Activated T-cell treated with anti-CD3 and anti-CD28 coated beads for 24 hours (primary cell): ENCODE measurements around the gene ATP6V1G2.
"Not testable (repeated sequence)": the region's sequence is repeated elsewhere in the genome, so short reads cannot be mapped to it uniquely, and the experiment has no call there.

Source experiments
- DNase-seq: peaks from one replicate; pipeline ENCODE4 v3.0.0-alpha.2; 2020; ENCODE audit warnings: low read depth

ATP6V1G2 gene

GRCh38 chr6:31528821-31529328, 17.5 kb downstream of the ATP6V1G2 start, which contains the start of gene MCCD1:
Gene MCCD1, plus strand, starts transcription at chr6:31528962. Its CDS starts 53 bp downstream, at chr6:31529015.
- DNase-seq = no peak

DNA sequence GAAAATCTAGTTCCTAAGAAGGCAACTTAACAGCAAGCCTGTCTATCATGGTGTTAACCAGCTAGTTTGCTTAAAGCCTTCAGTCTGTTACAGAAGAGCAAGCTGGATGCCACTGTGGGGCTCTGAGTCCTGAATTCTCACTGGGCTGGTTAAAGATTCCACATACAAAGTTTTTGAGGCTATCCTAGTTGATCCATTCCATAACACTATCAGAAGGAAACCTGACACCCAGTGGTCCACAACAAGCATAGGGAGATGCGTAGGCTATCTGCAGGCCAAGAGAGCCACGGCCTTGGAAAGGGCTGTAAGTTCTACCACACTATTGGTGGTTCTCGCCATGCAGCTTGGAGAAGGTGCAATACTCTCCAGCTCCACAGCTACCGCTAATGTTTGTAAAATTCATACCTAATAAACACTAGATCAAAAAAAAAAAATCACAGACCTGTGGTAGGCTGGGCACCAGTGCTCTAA, 18.1 kb downstream of the ATP6V1G2 start:
- no peak for DNase-seq

DNA sequence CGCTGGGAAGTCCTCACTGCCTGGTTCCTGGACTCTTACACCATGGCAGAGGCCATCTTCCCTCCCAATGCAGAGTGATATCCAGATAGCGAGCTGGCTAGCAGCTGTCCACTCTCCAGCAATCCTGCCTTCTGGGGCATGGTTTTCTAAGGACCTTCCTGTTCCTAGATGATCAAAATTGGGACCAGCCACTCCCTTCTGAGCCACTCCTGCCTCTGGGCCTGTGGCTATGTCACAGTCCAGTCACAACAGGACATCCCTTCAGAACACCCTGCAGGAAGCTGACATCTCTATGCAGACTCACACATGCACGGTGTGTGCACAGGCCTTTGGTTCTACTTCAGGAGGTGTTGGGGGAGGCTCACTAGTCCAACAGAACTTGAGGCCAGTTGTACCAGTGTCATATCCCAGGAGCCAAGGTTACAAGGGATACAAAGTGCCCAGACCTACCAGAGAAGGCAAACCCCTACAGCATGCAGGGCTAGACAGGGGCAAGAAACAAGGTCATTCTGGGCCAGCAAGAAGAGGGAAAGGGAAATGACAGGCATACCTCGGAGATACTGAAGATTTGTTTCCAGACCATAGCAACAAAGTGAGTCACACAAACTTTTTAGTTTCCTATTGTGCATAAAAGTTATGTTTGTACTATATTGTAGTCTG, 20.3 kb downstream of the ATP6V1G2 start:
- no peak for DNase-seq

- DNase-seq = no peak
Measured at GRCh38 chr6:31525553-31525931, 20.9 kb downstream of the ATP6V1G2 start.

DNA sequence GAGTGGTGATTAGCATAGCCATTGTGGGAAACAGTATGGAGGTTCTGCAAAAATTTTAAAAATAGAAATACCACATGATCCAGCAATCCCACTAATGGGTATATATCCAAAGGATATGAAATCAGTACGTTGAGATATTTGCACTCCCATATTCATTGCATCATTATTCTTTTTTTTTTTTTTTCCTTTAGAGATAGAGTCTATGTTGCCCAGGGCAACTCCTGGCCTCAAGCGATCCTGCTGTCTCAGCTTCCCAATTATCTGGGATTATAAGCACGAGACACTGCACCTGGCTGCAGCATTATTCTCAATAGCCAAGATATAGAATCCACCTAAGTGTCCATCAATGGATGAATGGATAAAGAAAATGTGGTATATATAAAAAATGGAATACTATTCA, 24.6 kb downstream of the ATP6V1G2 start:
- DNase-seq = no peak

DNA sequence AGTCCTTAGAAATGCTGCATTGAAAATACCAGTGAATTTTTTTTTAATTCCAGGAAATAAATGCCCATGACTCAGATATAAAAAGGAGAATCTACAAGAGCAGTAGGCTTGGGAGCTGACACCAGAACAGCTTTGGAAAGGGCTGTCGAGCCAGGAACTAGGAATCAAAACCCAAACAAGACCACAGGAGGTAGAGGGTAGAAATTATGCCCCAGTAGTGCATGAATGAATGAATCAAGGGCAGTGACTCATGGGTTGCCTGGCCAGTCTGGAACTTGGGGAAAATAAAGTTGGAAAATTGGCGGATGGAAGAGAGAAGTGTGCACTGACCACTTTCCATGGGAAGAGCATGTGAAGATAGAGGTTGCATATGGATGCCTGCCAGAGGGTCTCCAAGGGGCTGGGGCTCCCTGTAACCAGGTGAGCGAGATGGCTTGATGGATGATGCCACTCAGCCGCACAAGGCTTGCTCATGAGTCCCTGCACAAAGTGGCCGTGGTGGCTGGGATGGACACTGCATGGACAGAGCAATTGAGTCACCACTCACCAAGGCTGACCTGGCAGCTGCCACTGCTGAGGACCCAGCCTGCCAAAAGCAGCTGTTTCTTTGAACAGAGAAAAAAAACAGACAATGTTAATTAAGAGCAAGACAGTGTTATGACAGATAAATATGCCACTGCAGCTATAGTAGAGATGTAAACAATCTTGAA, 32.8 kb downstream of the ATP6V1G2 start:
- DNase-seq = no peak

DNA sequence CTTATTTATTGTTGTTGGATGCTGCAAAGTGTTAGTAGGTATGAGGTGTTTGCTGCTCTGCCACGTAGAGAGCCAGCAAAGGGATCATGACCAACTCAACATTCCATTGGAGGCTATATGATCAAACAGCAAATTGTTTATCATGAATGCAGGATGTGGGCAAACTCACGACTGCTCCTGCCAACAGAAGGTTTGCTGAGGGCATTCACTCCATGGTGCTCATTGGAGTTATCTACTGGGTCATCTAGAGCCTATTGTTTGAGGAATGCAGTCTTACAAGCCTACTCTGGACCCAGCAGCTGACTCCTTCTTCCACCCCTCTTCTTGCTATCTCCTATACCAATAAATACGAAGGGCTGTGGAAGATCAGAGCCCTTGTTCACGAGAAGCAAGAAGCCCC, 36.4 kb downstream of the ATP6V1G2 start:
- DNase-seq = no peak

GRCh38 chr6:31509036-31509435, 37.4 kb downstream of the ATP6V1G2 start:
- not testable (repeated sequence) for DNase-seq

- DNase-seq = no peak
Measured at GRCh38 chr6:31502586-31502985, 43.8 kb downstream of the ATP6V1G2 start.

DNA sequence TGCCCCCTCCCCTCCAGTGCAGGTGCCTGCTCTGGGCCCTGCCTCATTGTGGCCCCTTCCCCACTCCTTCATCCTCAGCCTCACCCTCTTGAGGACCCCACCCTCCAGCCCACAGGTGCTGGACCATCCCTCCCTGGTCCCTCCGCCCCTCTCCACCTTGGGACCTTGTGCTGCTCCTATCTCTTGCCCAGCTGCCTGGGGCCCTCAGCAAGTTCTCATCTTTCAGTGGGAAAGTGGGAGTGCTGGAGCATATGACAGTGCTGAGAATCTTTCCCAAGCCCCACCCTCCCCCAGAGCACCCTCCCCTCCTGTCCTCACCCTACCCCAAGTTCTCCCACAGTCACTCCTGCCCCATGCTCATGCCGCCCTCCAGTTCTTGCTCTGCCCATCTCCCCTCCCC, 46.8 kb downstream of the ATP6V1G2 start:
- DNase-seq = not testable (repeated sequence)

DNA sequence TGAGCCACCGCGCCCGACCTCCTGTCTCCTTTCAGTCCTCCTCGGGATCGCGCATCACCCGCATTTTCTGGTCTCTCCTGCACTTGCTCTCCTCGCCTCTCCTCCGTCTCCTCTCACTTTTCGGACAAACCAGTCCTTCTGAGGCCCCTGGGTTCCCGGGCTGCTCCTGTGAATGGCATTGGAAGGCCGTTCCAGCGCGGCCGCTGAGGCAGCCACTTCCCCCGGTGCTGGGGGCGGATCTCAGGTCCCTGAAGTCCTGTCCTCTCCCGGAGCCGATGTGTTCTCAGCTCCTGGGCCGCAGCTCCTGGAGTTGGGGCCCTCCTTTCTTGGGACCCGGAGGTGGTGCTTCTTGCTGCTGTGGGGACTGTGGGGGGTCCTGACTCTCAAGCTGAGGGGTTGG, 47.7 kb downstream of the ATP6V1G2 start:
- no peak for DNase-seq

GRCh38 chr6:31497531-31498476, 48.6 kb downstream of the ATP6V1G2 start, which contains the start of gene MICB:
Gene MICB, plus strand, starts transcription at chr6:31498145. Its CDS starts 49 bp downstream, at chr6:31498194.
- DNase-seq = peak; percentile 82

DNA sequence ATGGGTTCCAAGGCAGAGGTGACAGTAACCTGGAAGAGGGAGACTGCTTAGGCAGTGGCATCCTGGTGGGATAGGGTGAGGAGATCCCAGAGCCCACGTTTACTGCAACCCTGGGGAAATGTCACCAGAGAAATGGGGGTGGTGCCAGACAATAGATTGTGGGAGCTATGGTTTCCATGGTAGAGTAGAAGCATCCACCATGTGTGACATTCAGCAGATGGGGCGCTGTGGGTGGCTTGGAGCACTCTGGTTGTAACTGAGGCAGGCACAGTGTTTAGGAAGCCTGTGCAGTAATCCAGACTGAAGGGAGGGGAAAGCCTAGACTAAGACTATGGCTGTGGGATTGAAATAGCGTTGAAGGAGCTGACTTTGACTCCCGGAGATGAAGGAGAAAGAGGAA, 49.6 kb downstream of the ATP6V1G2 start:
- not testable (repeated sequence) for DNase-seq

- DNase-seq = no peak
Measured at GRCh38 chr6:31495580-31495979, 50.8 kb downstream of the ATP6V1G2 start.
